Right lobe of liver (tissue), 6 donors: ENCODE data around the gene RAP1GAP2. TPM values are rescaled to one million over a fixed set of nuclear protein-coding genes. Genes with fewer than 3 reads are reported as not detected.

Experiments
- ATAC-seq, 4 donors: fragments of 200-7000 bp; cut with Tn5 transposase; one replicate each; pipeline ENCODE4 v1.9.1; 2020; ENCODE audit warnings: mild to moderate bottlenecking in 4 of 4, moderate library complexity in 4 of 4
- DNase-seq, 3 donors: peaks; one replicate each; pipeline ENCODE4 v3.0.0-alpha.2; 2020
- H3K27ac ChIP-seq, 3 donors: fragments of 200-600 bp; one replicate each; pipeline ENCODE4 v1.8.0; 2022
- H3K27me3 ChIP-seq, 2 donors: fragments of 200-600 bp; one replicate each; pipeline ENCODE4 v1.8.0; 2022
- H3K36me3 ChIP-seq, 4 donors: fragments of 200-600 bp; sonication (generic) in 1 of 4; one replicate each; pipeline versions ENCODE4 v1.5.1 to v1.8.0; 2017 to 2022; ENCODE audit warnings: control low read depth in 1 of 4
- H3K4me1 ChIP-seq, 4 donors: fragments of 200-600 bp; sonication (generic) in 1 of 4; one replicate each; pipeline versions ENCODE4 v1.5.1 to v1.8.0; 2017 to 2022; ENCODE audit warnings: control low read depth in 1 of 4
- H3K4me3 ChIP-seq, 3 donors: fragments of 200-600 bp; one replicate each; pipeline ENCODE4 v1.8.0; 2022
- H3K9me3 ChIP-seq, 4 donors: fragments of 200-600 bp; sonication (generic) in 1 of 4; one replicate each; pipeline versions ENCODE4 v1.5.1 to v1.8.0; 2017 to 2022; ENCODE audit warnings: control low read depth in 1 of 4
- CTCF ChIP-seq, 4 donors: fragments of 200-600 bp in 3 of 4; fragments of 450-650 bp in 1 of 4; IDR thresholded peaks; one replicate each; pipeline versions ENCODE4 v1.5.1 to v1.8.0; 2016 to 2022; ENCODE audit warnings: antibody characterized with exemption in 4 of 4, mild to moderate bottlenecking in 2 of 4
- POLR2A ChIP-seq: fragments of 450-650 bp; IDR thresholded peaks from one replicate; pipeline ENCODE4 v1.6.1; 2017; ENCODE audit warnings: antibody characterized with exemption, mild to moderate bottlenecking
- WGBS: methylation state at CpG from one replicate; pipeline ENCODE4 v1.1.6; 2018; ENCODE audit warnings: low coverage, low lambda C conversion rate; ENCODE audit not compliant: insufficient coverage; ENCODE audit errors: missing lambda C conversion rate; 5-methylcytosine and 5-hydroxymethylcytosine counted together
- intact Hi-C, 2 donors: fragments of 100-400 bp; cut with DNase I; formaldehyde crosslinking; loops; one replicate each; pipeline versions ENCODE4 v1.11.2 to v1.14.1; 2022
- total RNA-seq, 6 experiments: library from RNA; depleted of rRNA in 2 of 6; stranded (reverse); fragments of >200 nt in 2 of 6; fragmentation: NEBNext Ultra II Directional in 3 of 6; extraction: Animal tissue kit (Norgen Biotek cat#: 25700) in 3 of 6; gene quantifications; one replicate each; pipeline versions ENCODE4 v1.1.0 to v1.2.4, GENCODE V29; 2016 to 2023
- donor health status: DM: no; HTN: yes; CAD: no.
- donor health status: DM: no; HTN: no; CAD: no.
- donor health status: DM: no; HTN: no; CAD: no.
- donor health status: DM: no; HTN: yes; CAD: no.
- donor health status: DM: no; HTN: yes; CAD: no.

Gene RAP1GAP2
- total RNA-seq, 6 experiments from 2014 or later: 1.0 to 3.8 (median 1.8) TPM

- intact Hi-C loops: no loop called here
- ATAC-seq: no peak
- WGBS: 88% methylated on average over 4 of the region's 7 CpGs
Observed at GRCh38 chr17:2804912-2805311, 8.7 kb downstream of the RAP1GAP2 start.

GRCh38 chr17:2805961-2806360 lies 9.7 kb downstream of the RAP1GAP2 start:
- DNase-seq (no peak), ATAC-seq (no peak)
- intact Hi-C loops: no loop called here
- TF ChIP-seq CTCF (IDR thresholded peaks at IDR 0.05) (no peak), POLR2A (no peak)
- no CpG with 5 or more reads among the region's 3 CpGs for WGBS
- Histone ChIP-seq H3K27ac (no peak overlapping the region), H3K36me3 (no peaks in the 10 kb centered on the region), H3K9me3 (no peaks in the 10 kb centered on the region), H3K4me3 (no peak overlapping the region), H3K4me1 (no peaks in the 10 kb centered on the region), H3K27me3 (no peaks in the 10 kb centered on the region)

More at GRCh38 chr17:2804912-2805311, 8.7 kb downstream of the RAP1GAP2 start:
- DNase-seq: no peak
- H3K4me1 ChIP-seq: no peaks in the 10 kb centered on the region
- H3K27ac ChIP-seq: no peak overlapping the region
- H3K9me3 ChIP-seq: no peaks in the 10 kb centered on the region
- no peak for TF ChIP-seq CTCF (IDR thresholded peaks at IDR 0.05)
- TF ChIP-seq POLR2A: no peak
- no peak overlapping the region for H3K4me3 ChIP-seq
- no peaks in the 10 kb centered on the region for H3K27me3 ChIP-seq
- no peaks in the 10 kb centered on the region for H3K36me3 ChIP-seq

- Histone ChIP-seq H3K36me3 (no peaks in the 10 kb centered on the region), H3K4me1 (no peaks in the 10 kb centered on the region), H3K9me3 (no peaks in the 10 kb centered on the region), H3K27ac (no peak overlapping the region), H3K4me3 (no peak overlapping the region), H3K27me3 (no peaks in the 10 kb centered on the region)
- intact Hi-C loops: no loop called here
- 73% methylated on average over 13 of the region's 30 CpGs for WGBS
- DNase-seq (no peak), ATAC-seq (no peak)
- TF ChIP-seq POLR2A (no peak), CTCF (IDR thresholded peaks at IDR 0.05) (no peak)
Observed at GRCh38 chr17:2808367-2809335, 12.4 kb downstream of the RAP1GAP2 start.

GRCh38 chr17:2809337-2809736 lies 13.1 kb downstream of the RAP1GAP2 start:
- H3K36me3 ChIP-seq: no peaks in the 10 kb centered on the region
- ATAC-seq (no peak), DNase-seq (no peak)
- intact Hi-C loops: no loop called here
- no peak for TF ChIP-seq POLR2A
- TF ChIP-seq CTCF (IDR thresholded peaks at IDR 0.05): no peak
- H3K9me3 ChIP-seq: no peaks in the 10 kb centered on the region
- no peaks in the 10 kb centered on the region for H3K4me1 ChIP-seq
- no CpG with 5 or more reads among the region's 14 CpGs for WGBS
- no peaks in the 10 kb centered on the region for H3K27me3 ChIP-seq
- H3K27ac ChIP-seq: no peak overlapping the region
- no peak overlapping the region for H3K4me3 ChIP-seq
